ENCODE measurements around the gene TICAM2.

- TF ChIP-seq CTCF (IDR thresholded peaks at IDR 0.05) (no peak), POLR2AphosphoS5 (IDR thresholded peaks at IDR 0.05) (no peak)
Measured at GRCh38 chr5:115553082-115553481, 49.2 kb downstream of the TICAM2 start.

Data from stomach (tissue), 4 donors.